ENCODE data around the gene SETBP1.

Gene SETBP1

GRCh38 chr18:44821924-44822323 lies 141.2 kb downstream of the SETBP1 start:
- no peak for DNase-seq

GRCh38 chr18:44823286-44823685 lies 142.6 kb downstream of the SETBP1 start:
- no peak for DNase-seq

- no peak for DNase-seq
These were observed 143.1 kb downstream of the SETBP1 start for GRCh38 chr18:44823782-44824181.

GRCh38 chr18:44824884-44825283 lies 144.2 kb downstream of the SETBP1 start:
- no peak for DNase-seq

- peak; percentile 93 for DNase-seq
These were observed 146.0 kb downstream of the SETBP1 start for GRCh38 chr18:44826418-44827259.

GRCh38 chr18:44828080-44828479 lies 147.4 kb downstream of the SETBP1 start:
- no peak for DNase-seq

- DNase-seq: no peak
These were observed 149.9 kb downstream of the SETBP1 start for GRCh38 chr18:44830581-44830980.

- DNase-seq: no peak
These were observed 153.1 kb downstream of the SETBP1 start for GRCh38 chr18:44833786-44834185.

GRCh38 chr18:44834867-44835469 lies 154.3 kb downstream of the SETBP1 start:
- no peak for DNase-seq

GRCh38 chr18:44835703-44836102 lies 155.0 kb downstream of the SETBP1 start:
- DNase-seq: no peak

- DNase-seq: no peak
These were observed 155.6 kb downstream of the SETBP1 start for GRCh38 chr18:44836263-44836662.

GRCh38 chr18:44837482-44838180 lies 156.9 kb downstream of the SETBP1 start:
- no peak for DNase-seq

GRCh38 chr18:44838971-44839666 lies 158.4 kb downstream of the SETBP1 start:
- peak; percentile 34 for DNase-seq

- no peak for DNase-seq
These were observed 159.5 kb downstream of the SETBP1 start for GRCh38 chr18:44840058-44840790.

- no peak for DNase-seq
These were observed 160.5 kb downstream of the SETBP1 start for GRCh38 chr18:44841221-44841620.

GRCh38 chr18:44841752-44842587 lies 161.3 kb downstream of the SETBP1 start:
- peak; percentile 86 for DNase-seq

- DNase-seq: no peak
These were observed 162.1 kb downstream of the SETBP1 start for GRCh38 chr18:44842588-44843412.

GRCh38 chr18:44844486-44844885 lies 163.8 kb downstream of the SETBP1 start:
- no peak for DNase-seq

GRCh38 chr18:44846450-44846849 lies 165.8 kb downstream of the SETBP1 start:
- DNase-seq: no peak

- DNase-seq: no peak
These were observed 168.1 kb downstream of the SETBP1 start for GRCh38 chr18:44848644-44849335.

Measured in NCI-H2227 treated with DMSO at 0.1 percent for 48 hours (cell line).